ACHN (cell line): Measurements from ENCODE around the gene SEC31B.

Experiments used
- DNase-seq: peaks from one replicate; pipeline ENCODE4 v3.0.0-alpha.2; 2015
- in situ Hi-C: cut with HindIII; loops from 2 replicates; pipeline ENCODE4 v1.10.0; 2017; ENCODE audit warnings: low sequenced_read_pairs, low pct_ligation_motif_present, low pct_unique_long_range_greater_than_20kb

SEC31B gene

GRCh38 chr10:100480002-100480401 is 39.7 kb downstream of the SEC31B start:
- in situ Hi-C loops: no loop called here
- DNase-seq: no peak

DNA sequence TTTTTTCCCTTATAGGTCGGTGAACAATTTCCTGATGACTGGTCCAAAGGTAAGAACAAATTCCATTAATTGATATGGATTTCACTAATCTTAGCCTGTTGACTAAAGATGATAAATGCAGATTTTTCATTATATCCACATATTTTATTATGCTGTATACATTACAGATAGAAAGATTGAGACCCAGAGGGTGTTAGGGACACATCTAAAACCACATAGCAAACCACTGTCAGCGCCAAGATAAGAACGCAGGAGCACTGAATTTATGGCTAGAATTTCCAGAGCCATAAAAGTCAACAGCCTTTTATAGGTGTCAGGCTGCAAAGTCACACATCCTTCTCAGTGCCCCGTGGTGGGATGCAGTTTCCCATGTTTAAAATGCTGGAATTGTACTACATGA is 40.6 kb downstream of the SEC31B start:
- no peak for DNase-seq
- in situ Hi-C loops: no loop called here

GRCh38 chr10:100477970-100478369 is 41.7 kb downstream of the SEC31B start:
- in situ Hi-C loops: no loop called here
- DNase-seq: no peak

GRCh38 chr10:100470367-100470766 is 49.3 kb downstream of the SEC31B start:
- in situ Hi-C loops: no loop called here
- no peak for DNase-seq

DNA sequence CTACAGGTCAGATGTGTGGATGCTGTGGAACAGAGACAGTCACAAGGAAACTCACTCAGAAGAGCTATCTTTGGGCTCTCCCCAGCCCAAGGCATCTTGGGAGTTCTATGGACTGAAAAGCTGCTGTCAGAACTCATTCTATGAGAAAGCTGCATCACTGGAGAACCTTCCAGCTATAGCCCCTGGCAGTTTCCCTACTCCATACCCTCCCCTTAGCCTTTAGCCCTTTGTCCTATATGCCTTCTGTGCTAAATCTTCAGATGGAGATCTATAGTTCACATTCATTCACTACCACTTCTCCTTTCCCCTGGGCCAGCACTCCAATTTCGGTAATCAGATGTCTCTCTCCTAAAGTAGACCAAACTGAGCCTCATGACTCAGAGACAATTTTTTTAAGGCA is 49.9 kb downstream of the SEC31B start:
- in situ Hi-C loops: no loop called here
- DNase-seq: no peak

DNA sequence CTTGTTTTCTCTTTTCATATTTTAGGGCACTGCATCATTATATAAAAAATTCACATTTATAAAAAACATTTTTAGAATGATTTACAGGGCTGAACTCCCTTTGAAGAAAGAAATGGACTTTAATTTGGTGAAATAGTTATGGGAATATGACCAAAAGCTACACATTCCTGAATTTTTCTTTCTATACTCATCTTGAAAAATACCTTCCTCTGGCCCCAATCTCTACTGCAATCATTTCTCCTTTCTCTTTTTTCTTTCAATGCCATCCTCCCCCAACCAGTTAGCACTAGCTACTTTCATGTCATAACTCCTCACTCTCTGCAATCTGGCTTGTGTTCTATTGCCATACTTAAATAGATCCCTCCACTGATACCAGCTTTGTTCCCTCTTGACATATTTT is 50.7 kb downstream of the SEC31B start:
- in situ Hi-C loops: no loop called here

DNA sequence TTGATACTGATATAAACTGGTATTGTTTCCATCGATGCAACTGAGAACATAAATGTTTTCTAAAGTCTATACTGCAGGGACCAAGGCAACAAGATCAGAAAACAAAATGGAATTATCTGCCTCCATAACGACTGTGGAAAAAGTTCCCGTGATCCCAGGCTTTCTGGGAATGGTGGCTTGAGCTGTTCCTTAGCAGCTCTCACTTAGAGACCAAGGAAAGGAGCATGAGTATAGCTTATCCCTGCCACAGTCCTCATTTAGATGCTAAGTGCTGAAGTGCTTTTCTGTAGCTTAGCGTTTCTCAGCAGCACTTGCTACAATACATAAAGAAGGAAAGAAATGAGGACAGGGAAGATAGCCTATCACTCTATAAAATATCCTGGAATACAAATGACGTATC is 51.3 kb downstream of the SEC31B start:
- in situ Hi-C loops: no loop called here
- no peak for DNase-seq

More for the DNA sequence above, 50.7 kb downstream of the SEC31B start:
- DNase-seq: no peak

DNA sequence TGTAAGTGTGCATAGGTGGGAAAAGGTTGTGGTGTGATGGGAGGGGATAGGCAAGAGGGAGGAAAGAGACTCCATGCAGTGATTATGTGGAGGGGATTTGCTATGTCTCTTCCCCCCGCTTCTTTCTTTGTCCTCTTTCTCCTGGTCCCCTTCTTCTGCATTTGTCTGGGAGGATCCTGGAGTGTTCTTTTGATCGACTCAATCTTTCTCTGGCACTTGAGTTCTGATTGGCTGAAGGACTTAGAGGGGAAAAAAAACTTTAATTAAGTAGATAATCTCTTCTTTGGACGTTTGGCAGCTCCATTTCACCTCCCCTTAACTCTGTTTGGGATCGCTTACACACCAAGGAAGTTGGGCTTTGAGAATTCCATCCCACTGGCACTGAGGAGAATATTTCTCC is 57.0 kb downstream of the SEC31B start, which contains the start of gene WNT8B:
Gene WNT8B (plus strand): TSS at position 301 of the 400 bp plus-strand sequence. CDS start 160 bp downstream, outside the sequence.
- no peak for DNase-seq
- in situ Hi-C loops: no loop called here

DNA sequence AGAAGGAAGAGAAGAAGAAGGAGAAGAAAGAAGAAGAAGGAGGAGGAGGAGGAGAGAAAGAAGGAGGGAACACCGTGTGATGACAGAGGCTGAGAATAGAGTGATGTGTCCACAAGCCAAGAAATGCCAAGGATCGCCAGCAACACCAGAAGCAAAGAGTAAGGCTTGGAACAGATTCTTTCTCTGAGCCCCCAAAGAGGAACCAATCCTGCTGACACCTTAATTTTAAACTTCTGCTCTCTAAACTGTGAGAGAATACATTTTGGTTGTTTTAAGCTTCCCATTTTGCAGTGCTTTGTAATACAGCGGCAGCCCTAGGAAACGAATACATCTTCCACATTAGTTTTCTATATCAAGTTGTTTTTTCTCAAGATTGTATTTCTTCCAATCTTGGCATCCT is 70.7 kb downstream of the SEC31B start:
- no peak for DNase-seq
- in situ Hi-C loops: loop anchor here (25.0 kb wide), 1 partner anchor 112 kb away; the partner anchor contains the start of genes PKD2L1 and SCD

DNA sequence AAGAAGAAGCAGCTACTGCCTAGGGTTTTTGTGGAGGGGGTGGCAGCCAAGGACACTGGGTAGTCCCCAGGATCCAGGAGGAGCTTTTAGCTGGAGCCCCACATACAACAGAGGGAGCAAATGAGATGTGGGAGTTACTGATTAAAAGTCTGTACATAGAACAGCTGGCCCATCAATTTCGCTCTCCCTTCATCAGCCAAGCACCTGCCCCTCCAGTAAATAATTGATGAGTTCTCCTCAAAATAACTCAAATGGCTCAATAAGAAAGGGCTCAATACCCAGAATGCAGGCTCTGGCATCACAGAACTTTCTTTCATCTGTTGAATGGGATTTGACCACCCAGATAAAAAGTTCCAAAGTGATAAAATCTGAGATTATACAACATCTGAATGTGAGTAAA is 72.0 kb downstream of the SEC31B start:
- in situ Hi-C loops: loop anchor here (25.0 kb wide), 1 partner anchor 110 kb away; the partner anchor contains the start of genes PKD2L1 and SCD
- no peak for DNase-seq

- no peak for DNase-seq
- in situ Hi-C loops: loop anchor here (25.0 kb wide), 1 partner anchor 109 kb away; the partner anchor contains the start of genes PKD2L1 and SCD
Observed at GRCh38 chr10:100446130-100446761, 73.4 kb downstream of the SEC31B start.

DNA sequence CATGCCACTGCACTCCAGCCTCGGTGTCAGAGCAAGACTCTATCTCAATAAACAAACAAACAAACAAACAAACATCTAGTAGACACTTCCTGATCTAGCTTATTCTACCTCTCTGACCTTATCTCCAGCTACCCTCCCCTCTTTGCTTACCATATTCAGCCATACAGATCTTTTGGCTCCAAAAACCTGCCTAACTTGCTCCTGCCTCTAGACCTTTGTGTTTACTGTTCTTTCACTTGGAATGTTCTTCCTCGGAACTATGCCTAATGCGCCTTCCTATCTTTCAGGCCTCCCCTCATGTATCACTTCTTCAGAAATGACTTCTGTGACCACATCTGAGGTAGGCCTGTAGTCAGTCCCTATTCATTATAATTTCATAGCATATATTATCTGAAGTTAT is 77.1 kb downstream of the SEC31B start:
- in situ Hi-C loops: loop anchor here (25.0 kb wide), 1 partner anchor 105 kb away; the partner anchor contains the start of genes PKD2L1 and SCD
- no peak for DNase-seq

DNA sequence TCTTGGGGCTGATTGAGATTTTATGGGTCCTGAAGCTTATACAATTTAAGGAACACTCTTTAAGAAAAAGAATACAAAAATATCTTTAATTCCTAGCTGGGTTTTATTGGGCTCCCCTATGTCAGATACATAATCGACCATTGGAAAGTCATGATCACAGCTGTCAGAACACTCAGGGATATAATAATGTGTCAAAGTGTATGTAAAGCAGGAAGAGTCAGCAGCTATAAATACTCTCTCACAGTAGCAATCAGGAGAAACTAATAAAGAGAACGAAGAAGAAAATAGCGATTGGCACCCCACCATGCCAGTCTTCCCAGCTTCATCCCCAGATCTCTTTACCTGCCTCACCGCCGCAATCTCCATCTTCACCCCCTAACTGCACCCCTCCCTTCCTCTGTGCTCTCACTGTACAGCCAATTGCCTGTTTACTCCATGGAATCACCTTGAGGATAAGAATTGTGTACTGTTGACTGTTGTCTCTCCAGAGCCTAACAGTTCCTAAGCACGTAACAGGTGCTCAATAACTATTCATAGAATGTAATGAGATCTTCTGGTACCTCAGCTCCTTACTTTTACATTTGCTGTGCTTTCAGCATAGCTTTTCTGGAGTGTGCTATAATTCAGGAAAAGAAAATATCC is 80.9 kb downstream of the SEC31B start:
- no peak for DNase-seq
- in situ Hi-C loops: loop anchor here (25.0 kb wide), 1 partner anchor 101 kb away; the partner anchor contains the start of genes PKD2L1 and SCD
